GM12865 (cell line): ENCODE measurements around the gene SYNRG.

ENCODE experiments used
- DNase-seq: peaks from one replicate; pipeline ENCODE4 v3.0.0; 2010; ENCODE audit warnings: low read depth
- H3K4me3 ChIP-seq: 2 replicates; pipeline ENCODE4 v1.5.1; 2011; ENCODE audit warnings: mild to moderate bottlenecking, low read depth, low read length, control low read depth
- CTCF ChIP-seq: IDR thresholded peaks from 2 replicates; pipeline ENCODE4 v1.5.1; 2011; ENCODE audit warnings: low read length, control low read depth, low read depth, inconsistent platforms; ENCODE audit not compliant: insufficient read depth; ENCODE audit errors: missing control alignments

SYNRG gene

GRCh38 chr17:37609170-37610040, at the start of gene SYNRG:
SYNRG (minus strand) TSS chr17:37609418; CDS start chr17:37609355, 63 bp downstream.
- DNase-seq = peak; percentile 98
- H3K4me3 ChIP-seq = peak within 1 kb of the TSS; percentile 100
- TF ChIP-seq CTCF = peak; percentile 29

- TF ChIP-seq CTCF = no peak
Observed at GRCh38 chr17:37657202-37657601, 48.0 kb upstream of the SYNRG start.

GRCh38 chr17:37651849-37652248, 42.6 kb upstream of the SYNRG start:
- no peak for TF ChIP-seq CTCF
- H3K4me3 ChIP-seq = no peak overlapping the region
- DNase-seq = no peak

More at GRCh38 chr17:37657202-37657601, 48.0 kb upstream of the SYNRG start:
- DNase-seq = no peak
- no peak overlapping the region for H3K4me3 ChIP-seq

GRCh38 chr17:37650419-37651003, 41.3 kb upstream of the SYNRG start:
- peak; percentile 33 for TF ChIP-seq CTCF
- DNase-seq = peak; percentile 31
- no peak overlapping the region for H3K4me3 ChIP-seq

- no peak overlapping the region for H3K4me3 ChIP-seq
- DNase-seq = no peak
- no peak for TF ChIP-seq CTCF
Observed at GRCh38 chr17:37648555-37648954, 39.3 kb upstream of the SYNRG start.

GRCh38 chr17:37647856-37648255, 38.6 kb upstream of the SYNRG start:
- no peak overlapping the region for H3K4me3 ChIP-seq
- TF ChIP-seq CTCF = no peak
- no peak for DNase-seq

- no peak for DNase-seq
- TF ChIP-seq CTCF = no peak
Observed at GRCh38 chr17:37643869-37644268, 34.7 kb upstream of the SYNRG start.

More at GRCh38 chr17:37643869-37644268, 34.7 kb upstream of the SYNRG start:
- peak overlapping the region; percentile 71 for H3K4me3 ChIP-seq
